Measurements from ENCODE around the gene IL3RA. TPM values are rescaled to one million over a fixed set of nuclear protein-coding genes. Genes with fewer than 3 reads are reported as not detected.

The IL3RA gene
- total and polyA plus RNA-seq, 2 of the 8 experiments (the other 6 are each of a cell fraction or from before 2014, with no cell fraction given): 0.11 TPM; not detected in 1

- Histone ChIP-seq H3K14ac (ENCODE audit: insufficient read length) (no peak overlapping the region), H3K27me3 (replicated peaks in 1 of 4; ENCODE audit: control insufficient read depth in 3 of 4, extremely low read depth in 1 of 4, insufficient read depth in 3 of 4, low read length in 3 of 4) (no peaks in the 10 kb centered on the region; a peak in 1 of 7 replicates), H3K18ac (ENCODE audit: extremely low read depth, low read length) (no peak overlapping the region), H4K5ac (ENCODE audit: insufficient read length, low read depth, low read length) (no peak overlapping the region), H4K8ac (ENCODE audit: extremely low read depth, insufficient read depth, low read length) (no peak overlapping the region), H2BK120ac (replicated peaks; ENCODE audit: low read depth, low read length) (no peak overlapping the region), H2BK12ac (ENCODE audit: low read depth, low read length) (no peak overlapping the region), H3K27ac (ENCODE audit: low read depth, low read length) (no peak overlapping the region), H3K79me2 (ENCODE audit: control insufficient read depth in 1 of 2, insufficient read depth in 2 of 2, low read length in 2 of 2) (no peaks in the 10 kb centered on the region), H3K79me1 (ENCODE audit: low read depth, low read length) (no peaks in the 10 kb centered on the region), H3K4me1 (replicated peaks in 1 of 4; ENCODE audit: control insufficient read depth in 3 of 4, insufficient read depth in 4 of 4, low read length in 3 of 4) (no peaks in the 10 kb centered on the region), H3K56ac (replicated peaks; ENCODE audit: insufficient read length, low read depth, low read length) (no peak overlapping the region), H3K4me2 (ENCODE audit: insufficient read depth in 1 of 2, low read depth in 2 of 2, low read length in 2 of 2) (no peak overlapping the region), H4K20me1 (replicated peaks in 1 of 2; ENCODE audit: control insufficient read depth in 1 of 2, insufficient read depth in 2 of 2, low read length in 2 of 2) (no peaks in the 10 kb centered on the region), H2AK5ac (ENCODE audit: low read depth, low read length) (no peak overlapping the region), H3K23ac (ENCODE audit: insufficient read length) (no peak overlapping the region), H2BK20ac (ENCODE audit: low read length) (no peak overlapping the region), H3K4ac (replicated peaks; ENCODE audit: insufficient read length, low read depth, low read length) (no peak overlapping the region), H3K9me3 (ENCODE audit: insufficient read depth in 2 of 2, low read depth in 1 of 2, low read length in 1 of 2) (peaks cover 0 to 6% of the 10 kb centered on the region in 2 experiments; a peak in 2 of 4 replicates), H3K23me2 (ENCODE audit: low read depth, low read length) (no peaks in the 10 kb centered on the region), H3K36me3 (ENCODE audit: control insufficient read depth in 2 of 4, insufficient read depth in 4 of 4, low read length in 3 of 4) (peaks cover 0 to 9% (median 4%) of the 10 kb centered on the region in 4 experiments; a peak in 2 of 8 replicates), H3K9ac (replicated peaks in 1 of 4; ENCODE audit: extremely low read depth in 1 of 4, low read depth in 3 of 4, low read length in 3 of 4) (no peak overlapping the region), H4K91ac (replicated peaks; ENCODE audit: insufficient read length, low read length) (no peak overlapping the region), H3K4me3 (ENCODE audit: extremely low read depth in 1 of 4, insufficient read depth in 2 of 4, low read depth in 3 of 4, low read length in 4 of 4) (no peak overlapping the region), H2AFZ (ENCODE audit: low read length) (no peak overlapping the region), H2BK5ac (ENCODE audit: low read depth, low read length) (no peak overlapping the region), H2BK15ac (ENCODE audit: low read length) (no peak overlapping the region)
- 91% methylated on average over 2 of the region's 2 CpGs; no CpG with 5 or more reads in 1 of the 2 experiments for WGBS, 2 experiments (ENCODE audit: extremely low coverage in 1 of 2, insufficient coverage in 1 of 2, insufficient read length in 1 of 2, insufficient replicate concordance in 2 of 2, low coverage in 1 of 2, low lambda C conversion rate in 2 of 2, missing lambda C conversion rate in 1 of 2)
- ChIA-PET POLR2A (ENCODE audit: partially characterized antibody) (no interaction called here), CTCF (ENCODE audit: partially characterized antibody) (no interaction called here)
- DNase-seq (ENCODE audit: low read depth in 1 of 2, low spot score in 2 of 2) (no peak), FAIRE-seq (no peak)
- TF ChIP-seq SUZ12 (IDR thresholded peaks at IDR 0.05; ENCODE audit: low read length): no peak
- TF ChIP-seq CBX8 (IDR thresholded peaks at IDR 0.05; ENCODE audit: borderline replicate concordance, low read depth, low read length): no peak
- TF ChIP-seq MAFK (IDR thresholded peaks at IDR 0.05; ENCODE audit: low read depth, low read length): no peak
- no peak for TF ChIP-seq SIN3A (conservative IDR thresholded peaks at IDR 0.05 in 1 of 2, IDR thresholded peaks at IDR 0.05 in 1 of 2; ENCODE audit: low read depth in 1 of 2, low read length in 2 of 2)
- no peak for TF ChIP-seq SRF (IDR thresholded peaks at IDR 0.05; ENCODE audit: low read depth, low read length)
- no peak for TF ChIP-seq RFX5 (IDR thresholded peaks at IDR 0.05; ENCODE audit: borderline replicate concordance, low read depth, low read length)
- TF ChIP-seq KDM4A (IDR thresholded peaks at IDR 0.05; ENCODE audit: low read depth, low read length, severe bottlenecking): no peak
- no peak for TF ChIP-seq KDM1A (IDR thresholded peaks at IDR 0.05; ENCODE audit: borderline replicate concordance, low read length)
- no peak for TF ChIP-seq CBX5 (IDR thresholded peaks at IDR 0.05; ENCODE audit: low read depth, low read length)
- no peak for TF ChIP-seq SIRT6 (IDR thresholded peaks at IDR 0.05; ENCODE audit: low read length)
- TF ChIP-seq HDAC2 (IDR thresholded peaks at IDR 0.05; ENCODE audit: borderline replicate concordance in 1 of 2, low read depth in 2 of 2, low read length in 2 of 2): no peak
- no peak for TF ChIP-seq BACH1 (IDR thresholded peaks at IDR 0.05; ENCODE audit: low read length)
- no peak for TF ChIP-seq JUND (IDR thresholded peaks at IDR 0.05; ENCODE audit: low read length)
Observed at GRCh38 chrX:1361910-1362309, 25.3 kb downstream of the IL3RA start.

Measured in H1 (cell line).